Right atrium auricular region (tissue), 2 donors: Measurements from ENCODE around the gene ADAM10. TPM values are rescaled to one million over a fixed set of nuclear protein-coding genes. Genes with fewer than 3 reads are reported as not detected.

Source experiments
- DNase-seq: peaks from one replicate; pipeline ENCODE4 v3.0.0-alpha.2; 2019; ENCODE audit warnings: low spot score
- H3K27ac ChIP-seq, 2 donors: fragments of 200-600 bp; sonication (generic); 1 replicate in 1 of 2; 2 replicates in 1 of 2; pipeline ENCODE4 v1.5.1; 2016 to 2019
- H3K27me3 ChIP-seq, 2 donors: fragments of 200-600 bp; sonication (generic); one replicate each; pipeline versions ENCODE4 v1.5.1 to v1.6.0; 2017 to 2019
- H3K36me3 ChIP-seq: fragments of 200-600 bp; sonication (generic); one replicate; pipeline ENCODE4 v1.5.1; 2016
- H3K4me1 ChIP-seq, 2 donors: fragments of 200-600 bp; sonication (generic); one replicate each; pipeline versions ENCODE4 v1.5.1 to v1.6.0; 2017 to 2019
- H3K4me3 ChIP-seq, 2 donors: fragments of 200-600 bp; sonication (generic); 1 replicate in 1 of 2; 2 replicates in 1 of 2; pipeline ENCODE4 v1.5.1; 2017 to 2019; ENCODE audit warnings: mild to moderate bottlenecking in 1 of 2, moderate library complexity in 1 of 2
- H3K9me3 ChIP-seq, 2 donors: fragments of 200-600 bp; sonication (generic); one replicate each; pipeline ENCODE4 v1.5.1; 2019
- total RNA-seq, 2 donors: library from RNA; depleted of rRNA; stranded (reverse); fragments of >200 nt; gene quantifications; one replicate each; pipeline ENCODE4 v1.1.0, GENCODE V29; 2016
- TF ChIP-seq, protein P1 (sequence below), 2 donors: fragments of 200-600 bp; sonication (generic); IDR thresholded peaks; one replicate each; pipeline ENCODE4 v1.5.1; 2019; ENCODE audit warnings: antibody characterized with exemption in 2 of 2

Gene ADAM10
- total RNA-seq, 2 donors from 2014 or later: 40.8 to 42.0 TPM

DNA sequence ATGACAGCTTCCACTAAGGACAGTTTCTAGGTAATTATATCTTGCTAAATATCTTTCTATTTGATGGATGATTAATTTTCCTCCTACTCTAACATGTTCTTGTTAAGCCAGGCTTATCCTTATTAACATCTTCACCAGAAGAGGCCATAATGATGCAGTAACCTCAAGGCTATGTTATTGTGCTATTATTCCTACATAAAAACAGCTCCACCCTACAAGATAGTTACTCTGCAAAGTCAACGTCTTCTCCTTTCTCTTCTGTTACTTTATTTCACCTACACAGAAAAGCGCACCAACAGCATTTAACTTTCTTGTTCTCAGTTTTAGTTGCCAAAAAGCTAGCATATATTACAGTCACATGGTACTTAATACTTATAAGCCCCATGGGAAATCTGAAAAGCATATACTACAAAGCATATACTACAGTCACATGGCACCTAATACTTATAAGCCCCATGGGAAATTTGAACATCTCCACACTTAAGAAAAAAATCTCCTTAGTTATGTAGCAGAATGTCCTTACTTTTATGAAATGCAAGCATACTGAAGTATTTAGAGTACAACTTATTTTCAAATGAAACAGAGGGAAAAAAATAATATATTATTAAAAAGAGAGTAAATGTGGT, 13.4 kb downstream of the ADAM10 start:
- H3K4me3 ChIP-seq: no peak overlapping the region
- H3K4me1 ChIP-seq: peaks cover 0 to 75% of the 10 kb centered on the region in 2 donors
- TF ChIP-seq, protein P1, sequence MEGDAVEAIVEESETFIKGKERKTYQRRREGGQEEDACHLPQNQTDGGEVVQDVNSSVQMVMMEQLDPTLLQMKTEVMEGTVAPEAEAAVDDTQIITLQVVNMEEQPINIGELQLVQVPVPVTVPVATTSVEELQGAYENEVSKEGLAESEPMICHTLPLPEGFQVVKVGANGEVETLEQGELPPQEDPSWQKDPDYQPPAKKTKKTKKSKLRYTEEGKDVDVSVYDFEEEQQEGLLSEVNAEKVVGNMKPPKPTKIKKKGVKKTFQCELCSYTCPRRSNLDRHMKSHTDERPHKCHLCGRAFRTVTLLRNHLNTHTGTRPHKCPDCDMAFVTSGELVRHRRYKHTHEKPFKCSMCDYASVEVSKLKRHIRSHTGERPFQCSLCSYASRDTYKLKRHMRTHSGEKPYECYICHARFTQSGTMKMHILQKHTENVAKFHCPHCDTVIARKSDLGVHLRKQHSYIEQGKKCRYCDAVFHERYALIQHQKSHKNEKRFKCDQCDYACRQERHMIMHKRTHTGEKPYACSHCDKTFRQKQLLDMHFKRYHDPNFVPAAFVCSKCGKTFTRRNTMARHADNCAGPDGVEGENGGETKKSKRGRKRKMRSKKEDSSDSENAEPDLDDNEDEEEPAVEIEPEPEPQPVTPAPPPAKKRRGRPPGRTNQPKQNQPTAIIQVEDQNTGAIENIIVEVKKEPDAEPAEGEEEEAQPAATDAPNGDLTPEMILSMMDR (IDR thresholded peaks at IDR 0.05): no peak
- H3K27me3 ChIP-seq: no peaks in the 10 kb centered on the region
- H3K27ac ChIP-seq: no peak overlapping the region
- no peaks in the 10 kb centered on the region for H3K9me3 ChIP-seq
- no peaks in the 10 kb centered on the region for H3K36me3 ChIP-seq
- no peak for DNase-seq

DNA sequence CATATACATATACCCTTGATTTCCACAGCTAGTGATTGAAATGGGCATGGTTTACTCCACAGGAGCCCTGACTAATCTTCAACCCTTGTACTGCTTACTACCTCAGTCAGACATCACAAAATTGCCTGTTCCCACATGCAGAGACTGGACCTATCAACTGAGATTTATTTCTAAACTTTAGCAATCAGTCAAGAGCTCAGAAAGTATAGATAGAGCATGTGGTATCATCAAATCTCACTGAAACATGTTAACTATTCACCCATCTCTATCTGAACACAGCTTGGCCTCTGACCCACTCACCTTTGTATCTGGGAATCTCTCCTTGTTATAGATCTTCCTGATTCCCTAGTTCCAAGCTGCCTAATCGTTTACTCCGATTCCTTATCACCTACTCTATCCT, 14.6 kb downstream of the ADAM10 start:
- TF ChIP-seq, protein P1 (IDR thresholded peaks at IDR 0.05): no peak
- H3K4me3 ChIP-seq: no peak overlapping the region

DNA sequence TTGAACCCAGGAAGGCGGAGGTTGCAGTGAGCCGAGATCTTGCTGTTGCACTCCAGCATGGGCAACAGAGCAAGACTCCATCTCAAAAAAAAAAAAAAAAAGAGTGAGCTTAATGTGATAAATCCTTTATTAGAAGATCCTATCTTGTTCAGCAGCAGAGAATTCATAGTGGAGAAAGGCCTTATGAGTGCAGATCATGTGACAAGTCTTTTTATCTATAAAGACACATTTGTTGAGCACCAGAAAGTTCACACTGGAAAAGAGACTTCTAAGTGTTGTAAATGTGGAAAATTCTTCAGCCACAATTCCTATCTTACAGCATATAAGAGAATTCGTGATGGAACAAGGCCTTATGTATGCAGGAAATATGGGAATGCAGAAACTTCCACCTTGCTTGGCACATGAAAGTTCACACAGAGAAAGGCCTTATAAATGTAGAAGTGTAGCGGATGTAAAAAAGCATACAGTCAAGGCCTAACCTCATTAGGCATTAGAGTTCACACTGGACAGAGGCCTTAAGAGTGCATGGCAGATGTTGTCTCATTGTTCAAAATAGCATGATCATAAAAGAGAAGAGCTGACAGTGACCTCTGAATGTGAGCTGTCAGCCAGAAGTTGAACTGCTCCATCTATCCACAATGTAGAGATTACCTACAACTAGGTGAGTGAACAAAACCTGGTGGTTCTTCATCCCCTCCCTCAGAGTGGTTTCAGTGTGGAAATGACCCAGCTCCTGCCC, 16.7 kb downstream of the ADAM10 start:
- DNase-seq: no peak
- Histone ChIP-seq H3K9me3 (no peaks in the 10 kb centered on the region), H3K27ac (peak overlapping the region; percentile 29 to 61), H3K4me1 (peaks cover 0 to 52% of the 10 kb centered on the region in 2 donors), H3K27me3 (no peaks in the 10 kb centered on the region), H3K36me3 (no peaks in the 10 kb centered on the region), H3K4me3 (no peak overlapping the region)
- TF ChIP-seq, protein P1 (IDR thresholded peaks at IDR 0.05): no peak

More for the DNA sequence above, 14.6 kb downstream of the ADAM10 start:
- no peak overlapping the region for H3K27ac ChIP-seq
- no peak for DNase-seq
- peaks cover 0 to 71% of the 10 kb centered on the region in 2 donors for H3K4me1 ChIP-seq
- H3K36me3 ChIP-seq: no peaks in the 10 kb centered on the region
- no peaks in the 10 kb centered on the region for H3K9me3 ChIP-seq
- H3K27me3 ChIP-seq: no peaks in the 10 kb centered on the region

DNA sequence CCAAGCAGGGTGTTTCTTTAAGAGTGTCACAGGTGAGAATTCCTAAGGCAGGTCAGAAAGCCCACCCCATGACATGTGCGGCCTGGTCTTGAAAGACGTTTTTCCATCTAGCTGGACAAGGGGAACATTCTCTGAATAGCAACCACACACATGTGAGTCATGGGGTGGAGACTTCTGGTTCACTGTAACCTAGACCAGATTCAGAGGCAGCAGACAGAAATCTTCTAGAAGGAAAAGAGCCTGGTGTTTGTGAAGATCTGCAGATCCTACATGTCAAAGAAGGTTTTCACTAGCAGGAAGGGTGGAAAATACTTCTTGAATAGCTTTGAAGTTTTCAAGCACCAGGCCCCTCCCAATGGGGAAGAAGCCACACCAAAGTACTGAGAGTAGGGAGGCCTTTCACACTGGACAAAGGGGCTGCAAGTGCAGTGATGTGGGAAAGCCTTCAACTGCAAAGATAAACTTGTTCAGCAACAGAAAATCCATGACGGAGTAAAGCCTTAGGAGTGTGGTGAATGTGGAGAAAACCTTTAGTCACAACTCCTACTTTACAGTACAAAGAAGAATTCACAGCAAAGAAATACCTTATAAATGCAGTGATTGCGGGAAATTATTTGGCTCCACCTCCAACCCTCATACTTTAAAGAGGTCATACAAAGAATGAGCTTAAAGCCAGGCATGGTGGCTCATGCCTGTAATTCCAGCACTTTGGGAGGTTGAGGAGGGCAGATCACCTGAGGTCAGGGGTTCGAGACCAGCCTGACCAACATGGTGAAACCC, 17.6 kb downstream of the ADAM10 start:
- TF ChIP-seq, protein P1 (IDR thresholded peaks at IDR 0.05): no peak
- H3K9me3 ChIP-seq: no peaks in the 10 kb centered on the region
- peak overlapping the region; percentile 29 to 61 for H3K27ac ChIP-seq
- DNase-seq: no peak
- H3K4me1 ChIP-seq: peaks cover 0 to 44% of the 10 kb centered on the region in 2 donors
- H3K4me3 ChIP-seq: no peak overlapping the region
- H3K36me3 ChIP-seq: no peaks in the 10 kb centered on the region
- H3K27me3 ChIP-seq: no peaks in the 10 kb centered on the region

DNA sequence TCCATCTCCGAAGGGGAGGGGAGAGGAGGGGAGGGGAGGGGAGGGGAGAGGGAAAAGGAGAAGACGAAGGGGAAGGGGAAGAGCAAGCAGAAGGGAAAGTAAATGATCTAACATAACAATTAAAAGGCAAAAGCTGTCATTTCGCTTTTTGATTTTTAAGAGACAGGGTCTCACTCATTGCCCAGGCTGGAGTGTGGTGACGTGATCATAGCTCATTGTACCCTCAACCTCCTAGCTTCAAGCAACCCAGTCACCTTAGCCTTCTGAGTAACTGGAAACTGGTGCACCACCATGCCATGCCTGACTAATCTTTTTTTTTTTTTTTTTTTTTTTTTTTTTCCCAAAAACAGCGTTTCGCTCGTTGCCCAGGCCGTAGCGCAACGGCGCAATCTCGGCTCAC, 22.6 kb downstream of the ADAM10 start:
- Histone ChIP-seq H3K4me3 (no peak overlapping the region), H3K36me3 (no peaks in the 10 kb centered on the region), H3K27ac (no peak overlapping the region), H3K4me1 (peaks cover 0 to 28% of the 10 kb centered on the region in 2 donors), H3K9me3 (no peaks in the 10 kb centered on the region), H3K27me3 (no peaks in the 10 kb centered on the region)
- DNase-seq: no peak
- TF ChIP-seq, protein P1 (IDR thresholded peaks at IDR 0.05): no peak
